Stimulated activated CD8-positive, alpha-beta memory T cell treated with anti-CD3 and anti-CD28 coated beads, Interleukin-4, amount 100 ng/mL, for 24 hours (primary cell): ENCODE results near the gene UBE2C.
"Not testable (repeated sequence)": the region's sequence is repeated elsewhere in the genome, so short reads cannot be mapped to it uniquely, and the experiment has no call there.

Experiments
- DNase-seq: peaks from one replicate; pipeline ENCODE4 v3.0.0-alpha.2; 2020; ENCODE audit warnings: low read depth

Gene UBE2C

GRCh38 chr20:45797955-45798354 lies 14.5 kb upstream of the UBE2C start:
- not testable (repeated sequence) for DNase-seq

- peak; percentile 22 for DNase-seq
These were observed 13.4 kb upstream of the UBE2C start for GRCh38 chr20:45798935-45799642.

- no peak for DNase-seq
These were observed 10.6 kb upstream of the UBE2C start for GRCh38 chr20:45801851-45802250.

- DNase-seq: no peak
These were observed 2.1 kb upstream of the UBE2C start for GRCh38 chr20:45810191-45810970.

GRCh38 chr20:45813006-45813340 lies 529 bp downstream of the UBE2C start:
- no peak for DNase-seq

- no peak for DNase-seq
These were observed 1.0 kb downstream of the UBE2C start for GRCh38 chr20:45813489-45813888.

- DNase-seq: no peak
These were observed 1.9 kb downstream of the UBE2C start for GRCh38 chr20:45814314-45814713.

GRCh38 chr20:45816951-45817350 lies 4.5 kb downstream of the UBE2C start:
- no peak for DNase-seq

GRCh38 chr20:45817376-45818194 lies 5.1 kb downstream of the UBE2C start:
- no peak for DNase-seq

- no peak for DNase-seq
These were observed 5.8 kb downstream of the UBE2C start for GRCh38 chr20:45818239-45818638.

- DNase-seq: no peak
These were observed 7.0 kb downstream of the UBE2C start for GRCh38 chr20:45819466-45819865.

- no peak for DNase-seq
These were observed 9.5 kb downstream of the UBE2C start for GRCh38 chr20:45821947-45822346.

- no peak for DNase-seq
These were observed 10.4 kb downstream of the UBE2C start for GRCh38 chr20:45822857-45823256.

- peak; percentile 26 for DNase-seq
These were observed 11.7 kb downstream of the UBE2C start for GRCh38 chr20:45823949-45824835.

GRCh38 chr20:45826381-45827019 lies 14.1 kb downstream of the UBE2C start:
- DNase-seq: no peak

GRCh38 chr20:45827030-45827652 lies 14.7 kb downstream of the UBE2C start, which contains the start of gene TNNC2:
TSS of gene TNNC2 (minus strand) at chr20:45827312. CDS start at chr20:45827248, 64 bp downstream.
- DNase-seq: no peak

GRCh38 chr20:45827712-45828111 lies 15.3 kb downstream of the UBE2C start:
- no peak for DNase-seq

GRCh38 chr20:45828589-45828988 lies 16.1 kb downstream of the UBE2C start:
- DNase-seq: no peak

GRCh38 chr20:45829673-45830106 lies 17.2 kb downstream of the UBE2C start:
- not testable (repeated sequence) for DNase-seq

GRCh38 chr20:45832619-45833018 lies 20.2 kb downstream of the UBE2C start:
- DNase-seq: no peak
